ENCODE results near the gene GASK1A.

DNA sequence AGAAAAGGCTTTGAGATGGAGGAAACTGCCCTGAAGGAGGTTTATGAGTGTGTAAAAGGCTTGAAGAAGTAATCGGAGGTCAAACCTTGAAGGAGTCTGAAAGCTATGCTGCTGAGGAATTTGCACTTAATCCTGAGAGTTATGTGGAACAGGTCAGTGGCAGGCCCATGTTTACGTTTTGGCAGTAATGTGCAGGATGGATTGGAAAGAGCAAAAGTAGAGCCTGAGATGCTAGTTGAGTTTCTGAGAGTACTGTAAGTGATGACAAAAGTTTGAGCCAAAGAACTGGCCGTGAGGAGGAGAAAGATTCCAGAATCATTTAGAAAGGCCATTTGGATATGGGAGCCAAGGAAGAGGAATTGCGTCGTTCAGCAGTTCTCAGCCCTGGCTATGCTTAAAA lies 3.2 kb upstream of the GASK1A start:
- TF ChIP-seq, protein P1, sequence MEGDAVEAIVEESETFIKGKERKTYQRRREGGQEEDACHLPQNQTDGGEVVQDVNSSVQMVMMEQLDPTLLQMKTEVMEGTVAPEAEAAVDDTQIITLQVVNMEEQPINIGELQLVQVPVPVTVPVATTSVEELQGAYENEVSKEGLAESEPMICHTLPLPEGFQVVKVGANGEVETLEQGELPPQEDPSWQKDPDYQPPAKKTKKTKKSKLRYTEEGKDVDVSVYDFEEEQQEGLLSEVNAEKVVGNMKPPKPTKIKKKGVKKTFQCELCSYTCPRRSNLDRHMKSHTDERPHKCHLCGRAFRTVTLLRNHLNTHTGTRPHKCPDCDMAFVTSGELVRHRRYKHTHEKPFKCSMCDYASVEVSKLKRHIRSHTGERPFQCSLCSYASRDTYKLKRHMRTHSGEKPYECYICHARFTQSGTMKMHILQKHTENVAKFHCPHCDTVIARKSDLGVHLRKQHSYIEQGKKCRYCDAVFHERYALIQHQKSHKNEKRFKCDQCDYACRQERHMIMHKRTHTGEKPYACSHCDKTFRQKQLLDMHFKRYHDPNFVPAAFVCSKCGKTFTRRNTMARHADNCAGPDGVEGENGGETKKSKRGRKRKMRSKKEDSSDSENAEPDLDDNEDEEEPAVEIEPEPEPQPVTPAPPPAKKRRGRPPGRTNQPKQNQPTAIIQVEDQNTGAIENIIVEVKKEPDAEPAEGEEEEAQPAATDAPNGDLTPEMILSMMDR (IDR thresholded peaks at IDR 0.05): no peak
- TF ChIP-seq POLR2A (IDR thresholded peaks at IDR 0.05): no peak
